Muscle of leg (tissue), 11 donors: ENCODE results near the gene GCNT1. TPM values are rescaled to one million over a fixed set of nuclear protein-coding genes. Genes with fewer than 3 reads are reported as not detected.
"Not testable (repeated sequence)": the region's sequence is repeated elsewhere in the genome, so short reads cannot be mapped to it uniquely, and the experiment has no call there.

Experiments used
- DNase-seq: peaks from one replicate; pipeline ENCODE4 v3.0.0; 2013
- H3K27ac ChIP-seq: one replicate; pipeline ENCODE4 v1.5.1; 2013; ENCODE audit warnings: mild to moderate bottlenecking, low read length, control low read depth
- H3K27me3 ChIP-seq: one replicate; pipeline ENCODE4 v1.6.1; 2013; ENCODE audit warnings: low read length; ENCODE audit not compliant: control insufficient read depth, insufficient read depth
- H3K36me3 ChIP-seq: one replicate; pipeline ENCODE4 v1.6.1; 2013; ENCODE audit warnings: low read length; ENCODE audit not compliant: control insufficient read depth, insufficient read depth
- H3K4me1 ChIP-seq: one replicate; pipeline ENCODE4 v1.6.1; 2013; ENCODE audit warnings: low read length; ENCODE audit not compliant: control insufficient read depth, insufficient read depth
- H3K4me3 ChIP-seq: one replicate; pipeline ENCODE4 v1.5.1; 2013; ENCODE audit warnings: low read length, control low read depth
- H3K9me3 ChIP-seq: replicated peaks from 2 replicates; pipeline ENCODE4 v1.6.1; 2013; ENCODE audit warnings: low read depth, low read length; ENCODE audit not compliant: control insufficient read depth
- WGBS: methylation state at CpG from one replicate; pipeline ENCODE4 v1.1.5; 2013; ENCODE audit warnings: missing lambda C conversion rate; ENCODE audit not compliant: insufficient coverage; 5-methylcytosine and 5-hydroxymethylcytosine counted together
- polyA plus RNA-seq, 8 donors: library from polyadenylated mRNA; unstranded; fragments of 120-200 nt; gene quantifications; one replicate each; pipeline versions ENCODE4 v1.2.1 to v1.2.3, GENCODE V29; 2013; ENCODE audit warnings: inconsistent platforms in 1 of 8, low replicate concordance in 1 of 8; ENCODE audit not compliant: insufficient read length in 8 of 8, insufficient read depth in 1 of 8
- total RNA-seq: library from RNA; stranded (reverse); fragments of 120-200 nt; gene quantifications from one replicate; pipeline ENCODE4 v1.2.4, GENCODE V29; 2013

Gene GCNT1
- total and polyA plus RNA-seq, 9 donors: 3.0 to 5.9 (median 3.9) TPM

DNA sequence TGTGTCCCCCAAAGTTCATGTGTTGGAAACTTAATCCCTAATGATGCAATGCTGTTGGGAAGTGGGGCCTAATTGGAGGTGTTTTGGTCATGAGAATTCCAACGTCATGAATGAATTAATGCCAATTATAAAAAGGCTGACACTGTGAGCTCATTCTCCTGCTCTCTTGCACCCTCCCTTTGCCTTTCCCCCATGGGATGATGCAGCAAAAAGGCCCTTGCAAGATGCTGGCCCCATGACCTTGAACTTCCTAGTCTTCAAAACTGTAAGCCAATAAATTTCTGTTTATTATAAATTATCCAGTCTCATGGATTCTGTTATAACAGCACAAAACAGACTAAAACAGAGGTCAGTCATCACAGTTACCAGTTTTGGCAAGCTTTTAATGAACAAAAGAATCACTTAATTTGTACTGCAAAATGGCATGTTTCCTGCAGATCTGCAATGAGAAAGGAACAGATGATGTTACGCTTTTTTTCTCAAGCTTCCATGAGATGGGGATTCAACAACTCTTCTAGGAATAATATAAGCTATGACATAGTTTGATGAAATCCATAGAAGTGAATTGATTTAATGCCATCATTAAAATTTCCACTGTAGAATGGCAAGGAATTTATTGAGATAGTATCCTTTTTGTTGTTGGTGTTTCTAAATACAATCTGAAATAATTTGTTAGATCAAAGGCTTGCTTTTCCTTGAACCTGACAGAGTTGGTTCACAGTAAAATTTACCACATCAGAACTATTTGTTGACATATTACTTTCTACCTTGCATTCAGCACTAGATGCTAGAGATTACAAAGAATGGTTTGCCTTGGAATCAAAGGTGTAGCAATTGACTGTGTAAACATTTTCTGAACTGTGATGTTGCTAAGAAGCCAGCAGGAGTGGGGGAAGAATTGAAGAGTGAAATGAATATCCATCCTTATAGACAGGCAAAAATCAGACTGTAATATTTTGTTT lies 35.5 kb upstream of the GCNT1 start:
- Histone ChIP-seq H3K4me3 (no peak overlapping the region), H3K36me3 (no peaks in the 10 kb centered on the region), H3K27me3 (no peaks in the 10 kb centered on the region), H3K4me1 (no peaks in the 10 kb centered on the region), H3K27ac (no peak overlapping the region), H3K9me3 (no peaks in the 10 kb centered on the region)
- no CpG with 5 or more reads among the region's 2 CpGs for WGBS
- DNase-seq: no peak

DNA sequence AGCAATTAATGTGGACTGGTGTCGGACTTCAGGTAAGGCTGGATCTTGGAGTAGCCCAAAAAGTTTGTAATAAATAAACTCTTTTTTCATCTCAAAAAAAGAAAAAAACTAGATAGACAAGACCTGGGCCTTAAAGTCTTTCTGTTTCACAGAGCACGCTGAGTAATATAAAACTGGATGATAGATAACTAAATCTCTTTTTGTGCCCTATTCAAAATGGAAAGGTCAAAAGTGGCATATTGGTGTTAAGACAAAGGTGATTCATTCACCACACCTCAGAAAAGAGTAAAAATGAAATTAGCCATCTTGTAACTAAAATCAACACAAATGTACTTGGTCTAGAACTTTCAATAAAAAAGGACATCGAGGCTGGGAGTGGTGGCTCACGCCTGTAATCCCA lies 34.5 kb upstream of the GCNT1 start:
- no peak overlapping the region for H3K27ac ChIP-seq

DNA sequence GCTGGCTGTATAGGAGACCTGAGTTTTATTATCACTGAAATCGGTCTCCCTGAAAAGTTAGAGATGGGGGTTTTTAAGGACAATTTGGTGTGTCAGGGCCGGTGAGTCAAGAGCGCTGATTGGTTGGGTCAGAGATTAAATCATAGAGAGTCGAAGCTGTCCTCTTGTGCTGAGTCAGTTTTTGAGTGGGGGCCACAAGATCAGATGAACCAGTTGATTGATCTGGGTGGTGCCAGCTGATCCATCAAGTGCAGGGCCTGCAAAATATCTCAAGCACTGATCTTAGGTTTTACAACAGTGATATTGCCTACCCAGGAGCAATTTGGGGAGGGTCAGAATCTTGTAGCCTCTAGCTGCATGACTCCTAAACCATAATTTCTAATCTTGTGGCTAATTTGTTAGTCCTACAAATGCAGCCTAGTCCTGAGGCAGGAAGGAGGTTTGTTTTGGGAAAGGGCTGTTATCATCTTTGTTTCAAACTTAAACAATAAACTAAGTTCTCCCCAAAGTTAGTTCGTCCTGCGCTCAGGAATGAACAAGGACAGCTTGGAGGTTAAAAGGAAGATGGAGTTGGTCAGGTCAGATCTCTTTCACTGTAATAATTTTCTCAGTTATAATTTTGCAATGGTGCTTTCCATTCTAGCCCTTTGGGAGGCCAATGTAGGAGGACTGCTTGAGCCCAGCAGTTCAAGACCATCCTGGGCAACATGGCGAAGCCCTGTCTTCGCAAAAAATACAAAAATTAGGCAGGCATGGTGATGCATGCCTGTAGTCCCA lies 33.1 kb upstream of the GCNT1 start:
- no peaks in the 10 kb centered on the region for H3K9me3 ChIP-seq
- no peaks in the 10 kb centered on the region for H3K4me1 ChIP-seq
- 89% methylated on average over 6 of the region's 8 CpGs for WGBS
- H3K27me3 ChIP-seq: no peaks in the 10 kb centered on the region
- DNase-seq: no peak
- H3K27ac ChIP-seq: no peak overlapping the region
- no peaks in the 10 kb centered on the region for H3K36me3 ChIP-seq
- no peak overlapping the region for H3K4me3 ChIP-seq

More for the DNA sequence above, 34.5 kb upstream of the GCNT1 start:
- no peaks in the 10 kb centered on the region for H3K9me3 ChIP-seq
- WGBS: no CpG with 5 or more reads among the region's 4 CpGs
- H3K27me3 ChIP-seq: no peaks in the 10 kb centered on the region
- no peaks in the 10 kb centered on the region for H3K4me1 ChIP-seq
- no peaks in the 10 kb centered on the region for H3K36me3 ChIP-seq
- no peak overlapping the region for H3K4me3 ChIP-seq
- no peak for DNase-seq

DNA sequence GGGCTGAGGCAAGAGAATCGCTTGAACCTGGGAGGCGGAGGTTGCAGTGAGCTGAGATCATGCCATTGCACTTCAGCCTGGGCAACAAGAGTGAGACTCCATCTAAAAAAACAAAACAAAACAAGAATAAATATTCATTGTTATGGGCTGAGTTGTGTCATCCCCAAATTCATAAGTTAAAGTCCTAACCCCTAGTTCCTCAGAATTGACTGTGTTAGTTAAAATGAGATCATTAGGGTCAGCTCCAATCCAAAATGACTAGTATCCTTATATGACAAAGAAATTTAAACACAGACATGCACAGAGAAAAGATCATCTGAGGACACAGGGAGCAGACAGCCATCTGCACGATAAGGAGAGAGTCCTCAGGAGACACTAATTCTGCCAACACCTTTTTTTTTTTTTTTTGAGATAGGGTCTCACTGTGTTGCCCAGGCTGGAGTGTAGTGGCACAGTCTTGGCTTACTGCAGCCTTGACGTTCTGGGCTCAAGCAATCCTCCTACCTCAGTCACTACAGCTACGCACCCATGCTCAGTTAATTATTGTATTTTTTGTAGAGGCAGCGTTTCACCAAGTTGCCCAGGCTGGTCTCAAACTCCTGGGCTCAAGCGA lies 32.1 kb upstream of the GCNT1 start:
- no peak overlapping the region for H3K4me3 ChIP-seq
- H3K4me1 ChIP-seq: no peaks in the 10 kb centered on the region
- 80% methylated on average over 2 of the region's 7 CpGs for WGBS
- no peak overlapping the region for H3K27ac ChIP-seq
- H3K27me3 ChIP-seq: no peaks in the 10 kb centered on the region
- no peaks in the 10 kb centered on the region for H3K36me3 ChIP-seq
- H3K9me3 ChIP-seq: no peaks in the 10 kb centered on the region
- no peak for DNase-seq

DNA sequence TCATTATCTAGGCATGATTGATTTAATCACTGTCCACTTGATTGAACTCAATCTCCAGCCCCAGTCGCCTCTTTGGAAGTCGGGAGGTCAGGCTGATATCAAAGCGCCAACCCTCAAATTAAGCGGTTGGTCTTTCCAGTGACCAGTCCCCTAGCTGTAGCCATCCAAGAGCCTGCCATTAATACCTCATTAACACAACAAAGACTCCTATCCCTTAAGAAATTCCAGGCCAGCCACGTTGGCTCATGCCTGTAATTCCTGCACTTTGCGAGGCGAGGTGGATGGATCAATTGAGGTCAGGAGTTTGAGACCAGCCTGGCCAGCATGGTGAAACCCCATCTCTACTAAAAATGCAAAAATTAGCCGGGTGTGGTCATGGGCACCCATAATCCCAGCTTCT lies 27.4 kb upstream of the GCNT1 start:
- WGBS: 96% methylated on average over 7 of the region's 8 CpGs
- no peaks in the 10 kb centered on the region for H3K27me3 ChIP-seq
- no peak for DNase-seq
- H3K27ac ChIP-seq: no peak overlapping the region
- no peak overlapping the region for H3K4me3 ChIP-seq
- H3K4me1 ChIP-seq: no peaks in the 10 kb centered on the region
- no peaks in the 10 kb centered on the region for H3K36me3 ChIP-seq
- no peaks in the 10 kb centered on the region for H3K9me3 ChIP-seq

DNA sequence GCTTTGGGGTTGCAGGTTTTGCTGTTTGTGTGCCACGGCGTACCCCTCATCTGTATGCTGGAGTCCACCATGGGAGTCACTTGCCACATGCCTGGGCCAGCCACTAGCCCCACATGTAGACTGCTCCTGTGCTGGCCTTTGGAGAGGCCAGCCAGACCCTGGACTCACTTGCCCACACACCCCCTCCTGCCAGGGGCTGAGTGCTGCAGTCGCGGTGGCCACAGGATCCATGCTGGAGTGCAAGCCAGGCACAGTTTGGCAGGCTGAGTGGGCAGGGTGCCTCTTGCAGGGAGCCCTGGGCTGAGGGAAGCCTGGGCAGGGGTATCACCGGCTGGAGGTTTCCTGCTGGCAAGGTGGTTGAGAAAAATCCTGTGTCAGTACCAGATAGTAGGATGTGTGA lies 25.6 kb upstream of the GCNT1 start:
- Histone ChIP-seq H3K36me3 (no peaks in the 10 kb centered on the region), H3K4me1 (no peaks in the 10 kb centered on the region), H3K27ac (no peak overlapping the region), H3K4me3 (no peak overlapping the region), H3K27me3 (no peaks in the 10 kb centered on the region), H3K9me3 (no peaks in the 10 kb centered on the region)
- WGBS: 81% methylated on average over 3 of the region's 5 CpGs
- no peak for DNase-seq

DNA sequence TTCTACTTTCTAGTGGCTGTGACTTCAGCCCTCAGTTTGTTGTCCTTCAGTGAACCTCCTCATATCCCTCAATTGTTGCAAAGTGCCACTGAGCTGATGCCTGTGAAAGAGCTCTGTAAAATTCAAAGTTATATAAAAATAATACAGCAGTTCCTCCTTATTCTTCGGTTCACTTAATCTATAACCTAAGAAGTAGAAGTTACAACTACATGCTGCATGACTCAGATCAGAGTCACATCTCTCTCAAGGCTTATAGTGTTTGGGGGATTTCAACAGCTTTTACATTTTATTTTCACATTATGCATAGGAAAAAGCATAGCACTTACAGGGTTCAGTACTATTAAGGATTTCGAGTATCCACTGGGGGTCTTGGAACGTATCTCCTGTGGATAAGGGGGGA lies 25.1 kb upstream of the GCNT1 start:
- Histone ChIP-seq H3K27ac (no peak overlapping the region), H3K9me3 (no peaks in the 10 kb centered on the region), H3K27me3 (no peaks in the 10 kb centered on the region), H3K36me3 (no peaks in the 10 kb centered on the region), H3K4me3 (no peak overlapping the region), H3K4me1 (no peaks in the 10 kb centered on the region)
- DNase-seq: no peak
- WGBS: no CpG with 5 or more reads among the region's 3 CpGs

DNA sequence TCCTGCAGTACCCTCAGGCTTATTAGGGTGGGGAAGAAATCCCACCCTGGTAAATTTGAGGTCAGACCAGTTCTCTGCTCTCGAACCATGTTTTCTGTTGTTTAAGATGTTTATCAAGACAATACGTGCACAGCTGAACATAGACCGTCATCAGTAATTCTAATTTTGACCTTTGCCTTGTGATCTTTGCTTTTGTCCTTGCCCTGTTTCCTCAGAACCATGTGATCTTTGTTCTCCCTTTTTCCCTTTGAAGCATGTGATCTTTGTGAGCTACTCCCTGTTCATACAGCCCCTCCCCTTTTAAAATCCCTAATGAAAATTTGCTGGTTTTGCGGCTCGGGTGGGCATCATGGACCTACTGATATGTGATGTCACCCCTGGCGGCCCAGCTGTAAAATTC lies 24.1 kb upstream of the GCNT1 start:
- 91% methylated on average over 2 of the region's 6 CpGs for WGBS
- not testable (repeated sequence) for H3K36me3 ChIP-seq, H3K27me3 ChIP-seq, DNase-seq, H3K27ac ChIP-seq, H3K4me1 ChIP-seq, H3K4me3 ChIP-seq, H3K9me3 ChIP-seq

- DNase-seq, H3K27me3 ChIP-seq, H3K4me1 ChIP-seq, H3K9me3 ChIP-seq, H3K36me3 ChIP-seq, H3K4me3 ChIP-seq, H3K27ac ChIP-seq: not testable (repeated sequence)
- 100% methylated on average over 1 of the region's 9 CpGs for WGBS
Measured at GRCh38 chr9:76437017-76437699, 21.8 kb upstream of the GCNT1 start.
